K562 (cell line): Measurements from ENCODE around the gene MAPK4. TPM values are rescaled to one million over a fixed set of nuclear protein-coding genes. Genes with fewer than 3 reads are reported as not detected.

Experiments used
- CHD7 ChIP-seq: fragments of 200-600 bp; sonication (generic); IDR thresholded peaks from one replicate; pipeline ENCODE4 v1.6.1; 2012; ENCODE audit warnings: mild to moderate bottlenecking, low read depth, low read length, inconsistent platforms
- SNIP1 ChIP-seq: fragments of 450-650 bp; IDR thresholded peaks from 2 replicates; pipeline ENCODE4 v1.7.1; 2017; ENCODE audit warnings: low read depth, mild to moderate bottlenecking
- polyA plus RNA-seq, 8 experiments: library from polyadenylated mRNA; depleted of rRNA in 4 of 8; stranded (reverse) in 5 of 8; unstranded in 3 of 8; fragments of >200 nt; fragmentation: Nextera tagmentation in 2 of 8; fragmentation: Illumina TruSeq in 1 of 8; extraction: Ambion mirVana in 2 of 8; extraction: Trizol in 1 of 8; gene quantifications; 2 replicates each; pipeline versions ENCODE4 v1.2.1 to v1.2.3, GENCODE V29; 2011 to 2014; ENCODE audit warnings: inconsistent platforms in 1 of 8, missing spikeins in 1 of 8
- total RNA-seq, 7 experiments: library from RNA; depleted of rRNA in 6 of 7; stranded (reverse); fragments of >200 nt in 6 of 7; fragmentation: Illumina TruSeq in 2 of 7; extraction: Trizol in 2 of 7; gene quantifications; 2 replicates each; pipeline versions ENCODE4 v1.2.1 to v1.2.3, GENCODE V29; 2011 to 2021; ENCODE audit warnings: low replicate concordance in 1 of 7

Gene MAPK4
- total and polyA plus RNA-seq, 9 of the 15 experiments (the other 6 are each of a cell fraction or from before 2014, with no cell fraction given) = not detected

GRCh38 chr18:50527636-50528307, 32.1 kb upstream of the MAPK4 start (continued):
- TF ChIP-seq CHD7 = no peak
- TF ChIP-seq SNIP1 = no peak
